Renal cortex interstitium (tissue), 11 donors: Measurements from ENCODE around the gene DAZAP1. TPM values are rescaled to one million over a fixed set of nuclear protein-coding genes. Genes with fewer than 3 reads are reported as not detected.
A peak's percentile ranks its signal among the peaks of the same experiment; 100 is the strongest.
"Not testable (repeated sequence)": the region's sequence is repeated elsewhere in the genome, so short reads cannot be mapped to it uniquely, and the experiment has no call there.

Experiments
- DNase-seq, 11 donors: peaks; one replicate each; pipeline ENCODE4 v3.0.0-alpha.2; 2013; ENCODE audit warnings: low read depth in 9 of 11, low spot score in 4 of 11; ENCODE audit errors: extremely low read depth in 1 of 11
- polyA plus RNA-seq, 3 donors: library from polyadenylated mRNA; unstranded; fragments of 120-200 nt; gene quantifications; one replicate each; pipeline ENCODE4 v1.2.1, GENCODE V29; 2013; ENCODE audit not compliant: insufficient read length in 3 of 3

DAZAP1 gene
- polyA plus RNA-seq, 3 donors, result 79.6 to 103 (median 90.2) TPM

DNA sequence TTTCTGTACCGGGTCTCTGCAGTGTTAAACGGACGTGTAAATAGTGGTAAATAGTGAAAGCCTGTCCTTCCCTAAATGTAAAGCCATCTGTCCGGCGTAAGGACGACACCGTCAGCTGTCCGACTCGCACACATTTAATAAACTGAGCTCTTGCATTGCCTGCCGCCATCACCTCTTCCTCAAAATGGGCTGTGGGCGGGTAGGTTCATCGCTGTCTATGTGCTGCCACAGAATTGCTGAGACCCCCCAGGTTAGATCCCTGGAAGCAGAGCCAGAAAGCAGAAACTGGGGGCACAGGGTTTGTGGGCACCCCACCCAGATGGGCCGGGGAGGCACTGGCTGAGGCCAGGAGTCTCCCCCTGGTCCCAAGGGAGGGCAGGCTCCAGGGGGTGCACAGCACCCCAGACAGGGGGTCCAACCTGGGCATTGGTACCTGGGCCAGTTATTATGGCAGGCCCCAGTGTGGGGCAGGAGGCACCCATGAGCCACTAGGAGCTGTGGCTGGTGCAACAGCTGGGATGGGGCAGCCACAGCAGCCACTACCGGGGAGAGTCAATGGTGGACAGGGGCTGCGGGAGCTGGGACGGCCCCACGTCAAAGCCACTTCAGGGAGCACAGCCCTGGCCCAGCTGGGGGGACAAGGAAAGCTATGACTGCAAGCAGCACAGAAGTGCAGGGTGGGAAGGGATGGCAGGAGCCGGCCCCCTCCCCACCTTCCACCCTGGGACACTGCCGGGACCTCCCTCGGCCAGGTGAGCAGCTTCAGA is 65.9 kb downstream of the DAZAP1 start:
- no peak for DNase-seq

DNA sequence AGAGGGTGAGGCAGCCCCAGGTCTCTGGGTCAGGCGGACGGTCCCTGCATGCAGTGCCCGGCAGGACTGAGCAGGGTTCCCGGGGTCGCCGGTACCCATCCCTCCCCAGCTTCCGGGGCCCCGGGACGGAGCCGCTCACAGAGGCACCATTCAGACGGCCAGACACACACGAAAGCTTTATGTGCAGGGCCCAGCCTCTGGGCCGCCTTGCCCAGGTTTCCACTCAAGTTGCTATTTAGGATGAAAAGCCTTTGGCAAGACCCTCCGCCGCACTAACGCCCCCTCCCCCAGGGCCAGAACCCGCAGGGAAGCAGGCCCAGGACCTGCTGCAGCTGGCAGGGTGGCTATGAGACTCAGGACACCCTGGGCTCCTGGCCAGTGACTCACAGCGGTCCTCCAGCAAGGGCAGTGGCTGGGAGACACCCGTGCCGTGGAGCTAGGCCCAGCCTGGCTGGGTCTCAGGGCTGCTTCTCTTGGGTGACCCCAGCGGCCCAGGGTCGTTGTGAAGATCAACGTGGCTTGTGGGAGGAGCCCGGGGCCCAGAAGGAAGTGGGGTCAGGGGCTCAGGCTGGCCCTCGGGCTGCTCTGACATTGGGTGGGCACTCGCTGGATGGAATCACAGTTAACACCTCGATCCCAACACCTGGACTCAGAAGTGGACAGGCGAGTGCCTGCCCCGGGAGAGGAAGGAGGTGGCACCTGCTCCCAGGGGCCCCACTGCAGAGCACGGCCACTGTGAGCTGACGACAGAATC is 66.8 kb downstream of the DAZAP1 start:
- DNase-seq, result no peak

DNA sequence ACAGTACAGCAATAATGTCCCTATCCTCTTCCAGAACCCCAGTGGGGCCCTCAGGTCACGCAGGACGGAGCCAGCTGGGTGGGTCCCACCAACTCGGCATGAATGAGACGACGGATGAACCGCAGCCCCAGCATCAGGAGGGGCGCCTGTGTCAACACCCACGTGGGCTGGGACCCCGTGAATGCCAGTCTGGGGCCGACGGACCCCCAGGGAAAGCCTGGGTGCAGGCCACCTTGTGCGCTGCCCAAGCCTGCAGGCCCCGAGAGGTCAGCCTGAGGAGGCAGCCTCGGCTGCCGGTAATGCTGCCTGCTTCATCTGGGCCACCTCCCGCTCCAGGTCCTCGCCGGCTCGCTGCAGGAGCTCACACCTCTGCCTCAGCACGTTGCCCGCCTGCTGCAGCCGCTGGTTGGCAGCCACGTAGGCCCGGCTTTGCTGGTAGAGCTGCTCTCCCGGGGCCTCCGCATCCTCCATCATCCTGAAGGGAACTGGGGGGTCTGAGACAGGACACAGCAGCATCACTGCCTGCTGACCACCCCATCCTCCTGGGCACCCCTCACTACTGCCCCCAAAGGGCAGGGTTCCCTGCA is 67.5 kb downstream of the DAZAP1 start:
- DNase-seq, result no peak

DNA sequence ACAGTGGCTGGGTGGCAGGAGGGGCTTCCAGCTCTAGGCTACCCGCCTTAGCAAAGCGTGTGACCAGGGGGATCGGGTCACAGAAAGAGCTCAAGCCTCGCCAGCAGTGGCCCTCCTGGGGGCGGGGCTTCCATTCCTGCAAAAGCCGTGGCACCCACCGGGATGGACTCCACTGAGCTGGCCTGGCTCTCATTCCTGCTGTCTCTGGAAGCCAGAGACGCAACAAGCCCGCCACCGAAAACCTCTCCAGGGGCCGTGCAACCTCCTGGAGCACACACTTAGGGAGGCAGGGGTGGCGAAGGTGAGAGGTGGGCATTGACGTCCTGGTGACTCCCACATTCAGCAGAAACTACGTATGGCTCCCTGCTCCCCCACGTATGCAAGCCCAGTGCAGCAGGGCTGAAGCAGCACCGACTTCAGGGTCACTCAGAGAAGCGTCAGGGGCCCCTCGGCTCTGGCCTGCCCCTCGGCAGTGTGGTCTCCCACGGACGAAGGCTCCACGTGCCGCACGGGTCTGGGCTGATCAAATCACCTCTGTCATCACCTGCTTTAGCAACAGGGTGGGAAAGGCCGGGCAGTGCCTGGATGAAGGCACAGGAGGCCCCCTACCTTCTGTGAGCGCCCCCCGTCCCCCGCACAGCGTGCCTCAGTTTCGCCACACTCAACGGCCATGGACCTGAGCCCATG is 68.5 kb downstream of the DAZAP1 start:
- DNase-seq, result no peak

DNA sequence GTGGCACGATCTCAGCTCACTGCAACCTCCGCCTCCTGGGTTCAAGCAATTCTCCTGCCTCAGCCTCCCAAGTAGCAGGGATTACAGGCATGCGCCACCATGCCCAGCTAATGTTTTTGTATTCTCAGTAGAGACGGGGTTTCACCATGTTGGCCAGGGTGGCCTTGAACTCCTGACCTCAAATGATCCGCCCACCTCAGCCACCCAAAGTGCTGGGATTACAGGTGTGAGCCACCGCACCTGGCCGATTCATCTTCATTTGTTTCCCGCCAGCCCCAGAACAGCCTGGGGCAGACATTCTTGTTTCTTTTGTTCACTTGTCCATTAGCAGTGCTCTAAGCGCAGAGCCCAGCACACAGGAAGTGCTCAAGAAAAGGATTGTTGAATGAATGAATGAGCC is 69.7 kb downstream of the DAZAP1 start:
- DNase-seq, result not testable (repeated sequence)

DNA sequence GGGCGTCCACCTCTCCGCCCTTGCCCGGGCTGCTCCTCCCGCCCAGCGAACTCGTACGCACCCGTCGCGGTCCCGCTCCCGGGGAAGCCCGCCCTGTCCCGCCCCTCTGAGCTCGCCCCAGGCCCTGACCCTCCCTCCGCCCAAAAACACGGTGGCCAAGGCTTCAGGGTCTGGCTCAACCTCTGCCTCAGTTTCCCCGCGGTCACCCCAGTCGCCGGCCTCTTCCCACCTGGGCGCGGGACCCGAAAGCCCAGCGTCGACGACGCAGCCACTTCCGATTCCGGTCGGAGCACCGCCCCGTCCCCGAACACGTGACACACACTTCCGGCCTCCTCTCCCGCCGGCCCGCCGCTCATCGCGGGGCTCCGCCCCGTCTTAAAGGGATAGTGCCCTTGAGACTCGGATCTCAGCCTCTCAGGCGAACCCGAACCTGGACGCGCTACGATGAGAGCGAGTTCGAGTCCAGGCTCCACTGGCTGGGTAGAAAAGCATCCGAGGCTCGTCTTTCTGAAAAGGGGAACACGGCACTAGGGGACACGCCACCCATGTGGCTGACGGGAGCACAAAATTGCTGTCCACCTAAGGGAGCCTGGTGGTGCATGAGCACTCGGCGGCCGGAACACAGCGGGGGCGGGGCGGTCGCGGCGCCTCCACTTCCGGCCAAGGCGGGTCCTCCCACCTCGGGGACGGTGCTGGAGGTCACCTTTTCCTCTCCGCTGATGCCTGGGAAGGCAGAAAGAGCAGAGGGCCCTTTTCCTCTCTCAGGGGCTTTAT is 71.7 kb downstream of the DAZAP1 start, which contains the start of gene C19orf25:
Gene C19orf25 (minus strand): TSS at position 282 of the 774 bp plus-strand sequence. CDS start 312 bp downstream, outside the sequence.
- DNase-seq, result peak; percentile 75 to 90 (median 87)

DNA sequence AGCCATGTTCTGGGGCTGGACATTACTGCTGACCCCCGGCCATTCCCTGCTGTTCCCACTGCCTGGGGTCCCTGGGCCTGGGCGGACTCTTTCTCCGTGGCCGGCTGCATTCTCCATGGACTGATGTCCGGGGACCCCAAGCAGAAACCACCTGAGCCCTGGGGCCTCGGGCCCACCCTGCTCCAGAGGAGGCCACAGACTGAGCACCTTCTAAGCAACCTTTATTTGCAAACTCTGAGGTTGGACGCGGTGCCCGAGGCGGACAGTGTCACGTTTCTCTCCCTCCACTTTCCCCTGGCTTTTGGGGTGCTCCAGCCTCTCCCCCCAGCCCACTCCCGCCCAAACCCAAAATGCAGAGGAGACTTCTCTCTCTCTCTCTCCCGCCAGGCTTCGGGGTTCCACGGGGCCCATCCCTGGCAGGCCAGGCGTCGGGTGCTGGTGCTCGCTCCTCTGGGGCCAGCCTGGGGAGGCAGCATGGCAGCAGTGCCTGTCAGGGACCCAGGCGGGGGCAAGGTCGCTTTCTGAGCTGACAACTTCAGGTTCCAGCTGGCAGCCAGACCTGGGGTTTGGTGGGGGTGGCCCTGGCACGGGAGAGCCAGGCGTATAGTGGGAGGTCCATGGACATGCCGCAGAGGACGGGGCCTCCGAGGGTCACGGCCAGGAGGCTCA is 74.0 kb downstream of the DAZAP1 start:
- no peak for DNase-seq

DNA sequence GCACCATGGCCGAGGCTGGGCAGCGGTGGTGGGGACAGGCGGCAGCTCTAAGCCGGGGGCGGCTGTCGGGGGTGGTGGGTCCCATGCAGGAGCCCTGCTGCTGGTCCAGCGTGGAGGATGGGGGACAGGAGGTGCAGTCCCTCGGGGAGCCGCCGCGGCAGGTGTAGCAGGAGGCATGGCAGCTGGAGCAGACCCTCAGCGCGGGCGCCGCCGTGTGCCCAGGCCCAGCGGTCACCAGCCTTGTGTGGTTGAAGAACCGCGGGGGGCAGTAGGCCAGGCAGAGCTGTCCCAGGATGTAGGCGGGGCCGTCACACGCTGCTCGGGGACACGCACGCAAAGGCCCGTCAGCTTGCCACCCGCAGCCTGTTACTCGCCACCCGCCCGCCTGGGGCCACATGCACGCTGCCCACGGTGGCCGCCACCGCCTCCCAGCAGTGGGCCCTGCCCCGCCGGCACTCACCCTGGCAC is 74.5 kb downstream of the DAZAP1 start:
- DNase-seq, result no peak

DNA sequence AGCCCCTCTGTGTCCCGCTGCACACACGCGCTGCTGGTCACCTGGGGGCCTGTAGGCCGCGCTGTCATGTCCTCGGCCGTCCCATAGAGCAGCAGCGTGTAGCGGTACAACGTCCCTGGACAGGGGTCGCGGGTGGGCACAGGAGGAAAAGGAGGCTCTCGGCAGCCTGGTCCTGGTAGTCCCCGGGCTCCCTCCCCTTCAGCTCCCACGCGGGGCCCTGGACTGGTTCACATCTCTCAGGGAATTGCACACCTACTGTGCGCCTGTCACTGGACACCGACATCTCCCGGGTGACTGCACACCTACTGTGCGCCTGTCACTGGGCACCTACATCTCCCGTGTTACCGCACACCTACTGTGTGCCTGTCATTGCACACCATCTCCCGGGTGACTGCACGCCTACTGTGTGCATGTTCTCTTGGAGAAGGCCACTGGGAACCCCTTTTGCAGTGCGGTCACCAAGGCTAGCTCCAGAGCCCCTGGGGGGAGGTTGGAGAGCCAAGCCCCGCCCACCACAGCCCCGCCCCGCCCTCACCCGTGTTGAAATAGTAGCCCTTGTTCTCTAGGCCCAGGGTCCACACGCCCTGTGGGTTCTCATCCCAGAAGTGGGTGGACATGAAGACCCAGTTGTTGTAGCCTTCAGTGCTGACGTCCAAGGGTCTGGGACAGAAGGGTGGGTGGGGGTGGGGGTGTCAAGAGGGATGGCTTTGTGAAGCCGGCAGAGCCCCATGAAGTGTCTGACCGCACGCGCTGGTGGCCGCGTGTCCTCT is 75.2 kb downstream of the DAZAP1 start:
- no peak for DNase-seq

DNA sequence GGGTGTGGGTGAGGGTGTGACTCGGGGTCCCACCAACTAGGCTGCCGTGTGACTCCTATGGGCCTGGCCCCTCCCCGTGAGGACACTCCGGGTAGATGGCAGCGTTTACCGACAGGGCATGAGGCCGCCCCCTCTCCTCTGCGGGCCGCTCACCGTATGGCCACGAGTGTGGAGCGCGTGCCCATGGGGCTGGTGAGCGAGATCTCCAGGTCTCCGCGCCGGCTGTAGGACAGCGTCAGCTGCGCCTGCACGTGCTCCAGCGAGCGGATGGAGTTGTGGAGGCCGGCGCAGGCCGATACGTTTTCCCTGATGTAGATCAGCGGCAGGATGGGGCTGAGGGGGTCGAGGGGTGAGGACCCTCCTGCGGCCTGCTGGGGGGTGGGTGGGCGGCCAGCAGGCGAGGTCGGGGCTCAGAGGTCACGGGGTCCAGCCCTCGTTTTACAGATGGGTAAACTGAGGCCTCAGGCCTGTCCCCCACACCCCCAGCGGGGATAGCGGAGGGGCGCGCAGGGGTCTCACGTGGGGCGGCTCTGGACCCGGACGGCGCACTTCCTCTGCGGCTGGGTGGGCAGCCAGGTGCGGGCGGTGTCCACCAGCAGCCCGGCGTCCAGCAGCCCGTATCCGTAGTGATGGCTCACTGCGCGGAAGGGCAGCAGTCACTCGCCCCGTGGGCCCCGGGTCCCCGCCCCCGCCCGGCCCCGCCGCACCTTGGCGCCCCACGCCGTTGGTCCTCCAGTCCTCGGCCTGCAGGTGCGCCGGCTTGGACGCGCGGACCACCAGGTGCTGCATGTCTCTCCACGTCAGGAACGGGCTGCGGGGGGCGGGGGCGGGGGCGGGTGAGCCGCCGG is 76.0 kb downstream of the DAZAP1 start:
- no peak for DNase-seq

DNA sequence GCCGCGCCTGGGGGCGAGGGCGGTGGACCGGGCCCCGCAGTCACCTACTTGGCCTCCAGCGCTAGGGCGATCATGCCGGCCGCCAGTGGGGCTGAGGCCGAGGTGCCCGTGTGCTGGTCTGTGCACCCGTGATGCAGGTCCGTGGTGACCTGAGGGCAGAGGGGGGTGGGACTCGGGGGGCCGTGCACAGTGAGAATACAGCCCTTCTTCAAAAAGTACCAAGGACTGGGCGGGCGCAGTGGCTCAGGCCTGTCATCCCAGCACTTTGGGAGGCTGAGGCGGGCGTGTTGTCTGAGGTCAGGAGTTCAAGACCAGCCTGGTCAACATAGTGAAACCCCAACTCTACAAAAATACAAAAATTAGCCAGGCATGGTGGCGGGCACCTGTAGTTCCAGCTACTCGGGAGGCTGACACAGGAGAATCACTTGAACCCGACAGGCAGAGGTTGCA is 76.6 kb downstream of the DAZAP1 start:
- no peak for DNase-seq

Other genes with a start within 250 kb of the DAZAP1 start
- gene SBNO2, start 233.3 kb upstream of the DAZAP1 start, polyA plus RNA-seq, result 10 to 100 TPM; 14.9 to 23.6 (median 18.3) TPM
- 10 to 100 TPM; 56.8 to 62.2 (median 59.0) TPM for gene STK11, start 201.8 kb upstream of the DAZAP1 start, polyA plus RNA-seq
- gene CBARP, start 169.6 kb upstream of the DAZAP1 start, polyA plus RNA-seq, result 1 to 10 TPM; 1.5 to 8.7 (median 2.0) TPM
- gene ATP5F1D, start 165.8 kb upstream of the DAZAP1 start, polyA plus RNA-seq, result 100 to 1,000 TPM in 2 of 3 donors, 10 to 100 TPM in 1; 82.2 to 145 (median 129) TPM
- gene MIDN, start 159.0 kb upstream of the DAZAP1 start, polyA plus RNA-seq, result 10 to 100 TPM; 42.1 to 70.7 (median 67.6) TPM
- 100 to 1,000 TPM; 803 to 982 (median 849) TPM for gene CIRBP, start 138.3 kb upstream of the DAZAP1 start, polyA plus RNA-seq
- gene FAM174C, start 132.1 kb upstream of the DAZAP1 start, polyA plus RNA-seq, result 10 to 100 TPM; 14.8 to 25.6 (median 21.3) TPM
- 1 to 10 TPM; 1.5 to 3.8 (median 3.6) TPM for gene EFNA2, start 121.7 kb upstream of the DAZAP1 start, polyA plus RNA-seq
- gene NDUFS7, start 23.7 kb upstream of the DAZAP1 start, polyA plus RNA-seq, result 10 to 100 TPM; 39.5 to 84.1 (median 76.6) TPM
- 10 to 100 TPM; 25.6 to 39.6 (median 37.4) TPM for gene GAMT, start 6.0 kb upstream of the DAZAP1 start, polyA plus RNA-seq
- 100 to 1,000 TPM; 587 to 892 (median 766) TPM for gene RPS15, start 30.8 kb downstream of the DAZAP1 start, polyA plus RNA-seq
- gene APC2, start 42.5 kb downstream of the DAZAP1 start, polyA plus RNA-seq, result 1 to 10 TPM; 1.2 to 1.9 (median 1.5) TPM
- 10 to 100 TPM; 17.0 to 33.0 (median 31.3) TPM for gene C19orf25, start 71.6 kb downstream of the DAZAP1 start, polyA plus RNA-seq
- 10 to 100 TPM in 1 of 3 donors, 1 to 10 TPM in 2; 4.4 to 11.4 (median 7.8) TPM for gene PCSK4, start 82.8 kb downstream of the DAZAP1 start, polyA plus RNA-seq
- gene REEP6, start 83.6 kb downstream of the DAZAP1 start, polyA plus RNA-seq, result 10 to 100 TPM; 14.5 to 28.1 (median 23.8) TPM
- 1 to 10 TPM in 1 of 3 donors, under 1 TPM in 2; 0.47 to 1.2 (median 0.62) TPM for gene ADAMTSL5, start 105.4 kb downstream of the DAZAP1 start, polyA plus RNA-seq
- under 1 TPM; 0.11 to 0.45 (median 0.14) TPM for gene PLK5, start 116.5 kb downstream of the DAZAP1 start, polyA plus RNA-seq
- 10 to 100 TPM; 19.3 to 33.9 (median 28.2) TPM for gene MEX3D, start 160.7 kb downstream of the DAZAP1 start, polyA plus RNA-seq
- gene MBD3, start 185.3 kb downstream of the DAZAP1 start, polyA plus RNA-seq, result 10 to 100 TPM; 41.3 to 77.7 (median 68.6) TPM
- gene UQCR11, start 197.9 kb downstream of the DAZAP1 start, polyA plus RNA-seq, result 100 to 1,000 TPM in 2 of 3 donors, 10 to 100 TPM in 1; 86.1 to 129 (median 121) TPM
- 100 to 1,000 TPM in 2 of 3 donors, 10 to 100 TPM in 1; 90.7 to 131 (median 105) TPM for gene TCF3, start 245.0 kb downstream of the DAZAP1 start, polyA plus RNA-seq